Stimulated activated CD8-positive, alpha-beta memory T cell treated with anti-CD3 and anti-CD28 coated beads, Interleukin-12 subunit alpha, Interleukin-12 subunit beta, amount 100 ng/mL, for 24 hours (primary cell): Measurements from ENCODE around the gene ITGB7.
A peak's percentile ranks its signal among the peaks of the same experiment; 100 is the strongest.
"Not testable (repeated sequence)": the region's sequence is repeated elsewhere in the genome, so short reads cannot be mapped to it uniquely, and the experiment has no call there.

Source experiments
- DNase-seq: peaks from one replicate; pipeline ENCODE4 v3.0.0-alpha.2; 2020; ENCODE audit errors: extremely low read depth

The ITGB7 gene

GRCh38 chr12:53180220-53180930 lies 26.7 kb downstream of the ITGB7 start, which contains the start of the genes CSAD and ZNF740:
Gene CSAD, minus strand, starts transcription at chr12:53180925. Its CDS starts 7,455 bp downstream, at chr12:53173470.
Gene ZNF740, plus strand, starts transcription at chr12:53180722. Its CDS starts 1,262 bp downstream, at chr12:53181984.
- peak; percentile 96 for DNase-seq

GRCh38 chr12:53179687-53180219 lies 27.3 kb downstream of the ITGB7 start:
- DNase-seq = no peak

- DNase-seq = not testable (repeated sequence)
Observed at GRCh38 chr12:53178803-53179202, 28.2 kb downstream of the ITGB7 start.

GRCh38 chr12:53177447-53177846 lies 29.6 kb downstream of the ITGB7 start:
- not testable (repeated sequence) for DNase-seq

GRCh38 chr12:53176750-53177149 lies 30.3 kb downstream of the ITGB7 start:
- DNase-seq = no peak

GRCh38 chr12:53174881-53175491 lies 32.1 kb downstream of the ITGB7 start:
- no peak for DNase-seq

- DNase-seq = no peak
Observed at GRCh38 chr12:53173085-53173715, 33.9 kb downstream of the ITGB7 start.

- DNase-seq = no peak
Observed at GRCh38 chr12:53172352-53172751, 34.7 kb downstream of the ITGB7 start.

- DNase-seq = no peak
Observed at GRCh38 chr12:53171725-53172329, 35.2 kb downstream of the ITGB7 start.

GRCh38 chr12:53170876-53171724 lies 36.0 kb downstream of the ITGB7 start:
- no peak for DNase-seq

GRCh38 chr12:53170215-53170614 lies 36.8 kb downstream of the ITGB7 start:
- DNase-seq = no peak

GRCh38 chr12:53169644-53170043 lies 37.4 kb downstream of the ITGB7 start:
- DNase-seq = no peak

GRCh38 chr12:53166837-53167236 lies 40.2 kb downstream of the ITGB7 start:
- DNase-seq = no peak

- not testable (repeated sequence) for DNase-seq
Observed at GRCh38 chr12:53163008-53163407, 44.0 kb downstream of the ITGB7 start.

- no peak for DNase-seq
Observed at GRCh38 chr12:53161119-53161911, 45.7 kb downstream of the ITGB7 start.

- DNase-seq = no peak
Observed at GRCh38 chr12:53160673-53161072, 46.4 kb downstream of the ITGB7 start.

GRCh38 chr12:53160000-53160399 lies 47.1 kb downstream of the ITGB7 start:
- no peak for DNase-seq

GRCh38 chr12:53159195-53159839 lies 47.7 kb downstream of the ITGB7 start:
- DNase-seq = peak; percentile 55

GRCh38 chr12:53152390-53152789 lies 54.7 kb downstream of the ITGB7 start:
- no peak for DNase-seq

- no peak for DNase-seq
Observed at GRCh38 chr12:53151039-53151438, 56.0 kb downstream of the ITGB7 start.
